GM10266 (cell line): Measurements from ENCODE around the gene KCTD19.

ENCODE experiments used
- DNase-seq: peaks from one replicate; pipeline ENCODE4 v3.0.0; 2012; ENCODE audit errors: extremely low spot score
- CTCF ChIP-seq: IDR thresholded peaks from 2 replicates; pipeline ENCODE4 v1.5.1; 2012; ENCODE audit warnings: mild to moderate bottlenecking, low read depth; ENCODE audit not compliant: control insufficient read depth, insufficient read depth; ENCODE audit errors: missing control alignments

KCTD19 gene

GRCh38 chr16:67282447-67282805 is 44.1 kb downstream of the KCTD19 start:
- TF ChIP-seq CTCF, result no peak
- no peak for DNase-seq

GRCh38 chr16:67281536-67282446 is 44.8 kb downstream of the KCTD19 start:
- no peak for DNase-seq
- TF ChIP-seq CTCF, result no peak

GRCh38 chr16:67280090-67281015 is 46.2 kb downstream of the KCTD19 start:
- DNase-seq, result no peak
- no peak for TF ChIP-seq CTCF

GRCh38 chr16:67279296-67280089 is 47.0 kb downstream of the KCTD19 start, which contains the start of gene PLEKHG4:
TSS of gene PLEKHG4 (plus strand) at chr16:67279532. CDS start at chr16:67280045, 513 bp downstream.
- peak; percentile 95 for TF ChIP-seq CTCF
- DNase-seq, result peak; percentile 98

- peak; percentile 47 for TF ChIP-seq CTCF
- peak; percentile 81 for DNase-seq
Observed at GRCh38 chr16:67278773-67279295, 47.7 kb downstream of the KCTD19 start.

- DNase-seq, result no peak
- no peak for TF ChIP-seq CTCF
Observed at GRCh38 chr16:67277999-67278772, 48.4 kb downstream of the KCTD19 start.
